ENCODE measurements around the gene RMDN2. TPM values are rescaled to one million over a fixed set of nuclear protein-coding genes. Genes with fewer than 3 reads are reported as not detected.
A peak's percentile ranks its signal among the peaks of the same experiment; 100 is the strongest.

RMDN2 gene
- total RNA-seq, 5 donors from 2014 or later (not counting 1 experiment from before 2014, with no cell fraction given) = 2.4 to 5.0 (median 3.5) TPM

GRCh38 chr2:37919631-37920032 is 5.5 kb upstream of the RMDN2 start:
- H3K27me3 ChIP-seq (replicated peaks in 1 of 2; ENCODE audit: control insufficient read depth in 2 of 2, extremely low read depth in 1 of 2, insufficient read depth in 2 of 2, low read length in 1 of 2) = no peaks in the 10 kb centered on the region
- Mint-ChIP-seq H3K36me3 (no peaks in the 10 kb centered on the region), H3K27me3 (peaks cover 9 to 12% of the 10 kb centered on the region in 2 donors), H3K4me3 (no peak overlapping the region), H3K27ac (no peak overlapping the region), H3K4me1 (peaks cover 8 to 13% (median 8%) of the 10 kb centered on the region in 3 donors), H3K9me3 (no peaks in the 10 kb centered on the region)
- peaks cover 2 to 8% of the 10 kb centered on the region in 2 experiments for H3K4me1 ChIP-seq (ENCODE audit: control insufficient read depth in 1 of 2, extremely low read depth in 1 of 2, insufficient read depth in 2 of 2, low read length in 2 of 2)
- H3K36me3 ChIP-seq (ENCODE audit: control insufficient read depth in 2 of 2, extremely low read depth in 1 of 2, insufficient read depth in 1 of 2, low read length in 1 of 2) = no peaks in the 10 kb centered on the region
- no peak overlapping the region for H3K4me3 ChIP-seq (ENCODE audit: control insufficient read depth in 1 of 2, extremely low read depth in 1 of 2, low read length in 1 of 2)
- DNase-seq (no peak), ATAC-seq (replicated peaks in 1 of 4) (no peak)
- no peaks in the 10 kb centered on the region for H3K9me3 ChIP-seq
- 100% methylated on average over 1 of the region's 2 CpGs for WGBS (ENCODE audit: insufficient coverage)
- POLR2A ChIA-PET = no interaction called here
- CTCF ChIA-PET = no interaction called here
- H3K27ac ChIP-seq (ENCODE audit: low read length) = no peak overlapping the region

- Mint-ChIP-seq H3K4me1 (peaks cover 10 to 16% (median 10%) of the 10 kb centered on the region in 3 donors), H3K27me3 (peaks cover 9 to 12% of the 10 kb centered on the region in 2 donors), H3K9me3 (no peaks in the 10 kb centered on the region), H3K36me3 (no peaks in the 10 kb centered on the region), H3K4me3 (no peak overlapping the region), H3K27ac (no peak overlapping the region)
- H3K27me3 ChIP-seq (replicated peaks in 1 of 2; ENCODE audit: control insufficient read depth in 2 of 2, extremely low read depth in 1 of 2, insufficient read depth in 2 of 2, low read length in 1 of 2) = no peaks in the 10 kb centered on the region
- no peak overlapping the region for H3K27ac ChIP-seq (ENCODE audit: low read length)
- no peaks in the 10 kb centered on the region for H3K9me3 ChIP-seq
- no peak overlapping the region for H3K4me3 ChIP-seq (ENCODE audit: control insufficient read depth in 1 of 2, extremely low read depth in 1 of 2, low read length in 1 of 2)
- DNase-seq (no peak), ATAC-seq (replicated peaks in 1 of 4) (no peak)
- ChIA-PET CTCF (no interaction called here), POLR2A (no interaction called here)
- H3K36me3 ChIP-seq (ENCODE audit: control insufficient read depth in 2 of 2, extremely low read depth in 1 of 2, insufficient read depth in 1 of 2, low read length in 1 of 2) = no peaks in the 10 kb centered on the region
- peaks cover 2 to 13% of the 10 kb centered on the region in 2 experiments for H3K4me1 ChIP-seq (ENCODE audit: control insufficient read depth in 1 of 2, extremely low read depth in 1 of 2, insufficient read depth in 2 of 2, low read length in 2 of 2)
- WGBS (ENCODE audit: insufficient coverage) = no CpG with 5 or more reads among the region's 5 CpGs
Measured at GRCh38 chr2:37920570-37920969, 4.5 kb upstream of the RMDN2 start.

GRCh38 chr2:37921781-37922180 is 3.3 kb upstream of the RMDN2 start:
- H3K9me3 Mint-ChIP-seq = no peaks in the 10 kb centered on the region
- no peaks in the 10 kb centered on the region for H3K27me3 ChIP-seq (replicated peaks in 1 of 2; ENCODE audit: control insufficient read depth in 2 of 2, extremely low read depth in 1 of 2, insufficient read depth in 2 of 2, low read length in 1 of 2)
- no peaks in the 10 kb centered on the region for H3K36me3 Mint-ChIP-seq
- POLR2A ChIA-PET = interaction anchor here in 1 of 2 donors (0.7 kb wide), 1 partner anchor 1569 kb away, joined by 7 read pairs; no protein-coding TSS in a partner anchor
- CTCF ChIA-PET = interaction anchor here (0.7 to 0.8 kb wide), 4 partner anchors 30 to 546 kb away, joined by 3 to 8 read pairs (median 4); no protein-coding TSS in a partner anchor
- no peak overlapping the region for H3K4me3 ChIP-seq (ENCODE audit: control insufficient read depth in 1 of 2, extremely low read depth in 1 of 2, low read length in 1 of 2)
- ATAC-seq (replicated peaks in 1 of 4) (no peak), DNase-seq (no peak)
- H3K27ac Mint-ChIP-seq = peak overlapping the region in 1 of 2 donors; percentile 21
- no peak overlapping the region for H3K4me3 Mint-ChIP-seq
- WGBS (ENCODE audit: insufficient coverage) = no CpG with 5 or more reads among the region's 5 CpGs
- peaks cover 9 to 12% of the 10 kb centered on the region in 2 donors for H3K27me3 Mint-ChIP-seq
- no peaks in the 10 kb centered on the region for H3K9me3 ChIP-seq
- no peak overlapping the region for H3K27ac ChIP-seq (ENCODE audit: low read length)
- H3K4me1 ChIP-seq (ENCODE audit: control insufficient read depth in 1 of 2, extremely low read depth in 1 of 2, insufficient read depth in 2 of 2, low read length in 2 of 2) = peaks cover 2 to 16% of the 10 kb centered on the region in 2 experiments
- no peaks in the 10 kb centered on the region for H3K36me3 ChIP-seq (ENCODE audit: control insufficient read depth in 2 of 2, extremely low read depth in 1 of 2, insufficient read depth in 1 of 2, low read length in 1 of 2)
- peaks cover 10 to 16% (median 12%) of the 10 kb centered on the region in 3 donors for H3K4me1 Mint-ChIP-seq

- Mint-ChIP-seq H3K27ac (peak overlapping the region in 1 of 2 donors; percentile 58), H3K4me3 (peak overlapping the region; percentile 96 to 100 (median 99)), H3K27me3 (peaks cover 9 to 12% of the 10 kb centered on the region in 2 donors), H3K9me3 (no peaks in the 10 kb centered on the region), H3K36me3 (no peaks in the 10 kb centered on the region), H3K4me1 (peaks cover 20 to 24% (median 23%) of the 10 kb centered on the region in 3 donors)
- ATAC-seq (replicated peaks in 1 of 4) (no peak), DNase-seq (no peak)
- peaks cover 2 to 16% of the 10 kb centered on the region in 2 experiments for H3K4me1 ChIP-seq (ENCODE audit: control insufficient read depth in 1 of 2, extremely low read depth in 1 of 2, insufficient read depth in 2 of 2, low read length in 2 of 2)
- no peak overlapping the region for H3K4me3 ChIP-seq (ENCODE audit: control insufficient read depth in 1 of 2, extremely low read depth in 1 of 2, low read length in 1 of 2)
- CTCF ChIA-PET = interaction anchor here in 1 of 2 donors (1.4 kb wide), 1 partner anchor 29 kb away, joined by 3 read pairs; no protein-coding TSS in a partner anchor
- H3K36me3 ChIP-seq (ENCODE audit: control insufficient read depth in 2 of 2, extremely low read depth in 1 of 2, insufficient read depth in 1 of 2, low read length in 1 of 2) = no peaks in the 10 kb centered on the region
- no peak overlapping the region for H3K27ac ChIP-seq (ENCODE audit: low read length)
- WGBS (ENCODE audit: insufficient coverage) = 95% methylated on average over 4 of the region's 13 CpGs
- POLR2A ChIA-PET = interaction anchor here in 1 of 2 donors (0.6 kb wide), 1 partner anchor 29 kb away, joined by 3 read pairs; no protein-coding TSS in a partner anchor
- no peaks in the 10 kb centered on the region for H3K9me3 ChIP-seq
- H3K27me3 ChIP-seq (replicated peaks in 1 of 2; ENCODE audit: control insufficient read depth in 2 of 2, extremely low read depth in 1 of 2, insufficient read depth in 2 of 2, low read length in 1 of 2) = no peaks in the 10 kb centered on the region
Measured at GRCh38 chr2:37923308-37924055, 1.6 kb upstream of the RMDN2 start.

GRCh38 chr2:37926635-37927034 is 1.5 kb downstream of the RMDN2 start:
- Histone ChIP-seq H3K4me3 (ENCODE audit: control insufficient read depth in 1 of 2, extremely low read depth in 1 of 2, low read length in 1 of 2) (no peak overlapping the region), H3K36me3 (ENCODE audit: control insufficient read depth in 2 of 2, extremely low read depth in 1 of 2, insufficient read depth in 1 of 2, low read length in 1 of 2) (no peaks in the 10 kb centered on the region), H3K9me3 (no peaks in the 10 kb centered on the region), H3K27ac (ENCODE audit: low read length) (no peak overlapping the region), H3K27me3 (replicated peaks in 1 of 2; ENCODE audit: control insufficient read depth in 2 of 2, extremely low read depth in 1 of 2, insufficient read depth in 2 of 2, low read length in 1 of 2) (no peaks in the 10 kb centered on the region), H3K4me1 (ENCODE audit: control insufficient read depth in 1 of 2, extremely low read depth in 1 of 2, insufficient read depth in 2 of 2, low read length in 2 of 2) (peaks cover 2 to 16% of the 10 kb centered on the region in 2 experiments)
- ATAC-seq (replicated peaks in 1 of 4) (no peak), DNase-seq (no peak)
- Mint-ChIP-seq H3K27me3 (no peaks in the 10 kb centered on the region), H3K9me3 (no peaks in the 10 kb centered on the region), H3K4me1 (peaks cover 27 to 30% (median 28%) of the 10 kb centered on the region in 3 donors), H3K36me3 (peaks cover 15% of the 10 kb centered on the region), H3K4me3 (no peak overlapping the region), H3K27ac (no peak overlapping the region)
- CTCF ChIA-PET = no interaction called here
- POLR2A ChIA-PET = interaction anchor here in 1 of 2 donors (0.6 to 0.7 kb wide), 2 partner anchors 45 to 980 kb away, joined by 3 to 4 read pairs; no protein-coding TSS in a partner anchor
- no CpG with 5 or more reads among the region's 6 CpGs for WGBS (ENCODE audit: insufficient coverage)

GRCh38 chr2:37928377-37928776 is 3.3 kb downstream of the RMDN2 start:
- Histone ChIP-seq H3K27me3 (replicated peaks in 1 of 2; ENCODE audit: control insufficient read depth in 2 of 2, extremely low read depth in 1 of 2, insufficient read depth in 2 of 2, low read length in 1 of 2) (no peaks in the 10 kb centered on the region), H3K9me3 (no peaks in the 10 kb centered on the region), H3K4me1 (ENCODE audit: control insufficient read depth in 1 of 2, extremely low read depth in 1 of 2, insufficient read depth in 2 of 2, low read length in 2 of 2) (peaks cover 2 to 16% of the 10 kb centered on the region in 2 experiments), H3K4me3 (ENCODE audit: control insufficient read depth in 1 of 2, extremely low read depth in 1 of 2, low read length in 1 of 2) (no peak overlapping the region), H3K36me3 (ENCODE audit: control insufficient read depth in 2 of 2, extremely low read depth in 1 of 2, insufficient read depth in 1 of 2, low read length in 1 of 2) (no peaks in the 10 kb centered on the region), H3K27ac (ENCODE audit: low read length) (no peak overlapping the region)
- no peaks in the 10 kb centered on the region for H3K27me3 Mint-ChIP-seq
- ATAC-seq (replicated peaks in 1 of 4) (no peak), DNase-seq (no peak)
- peaks cover 16% of the 10 kb centered on the region for H3K36me3 Mint-ChIP-seq
- POLR2A ChIA-PET = no interaction called here
- CTCF ChIA-PET = interaction anchor here in 1 of 2 donors (0.5 kb wide), 2 partner anchors 49 to 571 kb away, joined by 3 read pairs; no protein-coding TSS in a partner anchor
- H3K27ac Mint-ChIP-seq = no peak overlapping the region
- no peaks in the 10 kb centered on the region for H3K9me3 Mint-ChIP-seq
- H3K4me3 Mint-ChIP-seq = no peak overlapping the region
- peaks cover 22 to 30% (median 28%) of the 10 kb centered on the region in 3 donors for H3K4me1 Mint-ChIP-seq
- no CpG with 5 or more reads among the region's 2 CpGs for WGBS (ENCODE audit: insufficient coverage)

Data from T-cell (primary cell).